Trophoblast cell (in vitro differentiated cells and primary cell): ENCODE data around the gene ZNF319.

Experiments used
- DNase-seq, 2 donors: peaks; one replicate each; pipeline ENCODE4 v3.0.0-alpha.2; 2016
- H2AFZ ChIP-seq: 2 replicates; pipeline ENCODE4 v1.6.1; 2013; ENCODE audit warnings: low read length, moderate library complexity, mild to moderate bottlenecking; ENCODE audit not compliant: insufficient read depth, poor library complexity
- H2AK5ac ChIP-seq: 2 replicates; pipeline ENCODE4 v1.6.1; 2013; ENCODE audit warnings: mild to moderate bottlenecking, low read length
- H2BK120ac ChIP-seq: 2 replicates; pipeline ENCODE4 v1.6.1; 2013; ENCODE audit warnings: low read length, mild to moderate bottlenecking, moderate library complexity; ENCODE audit not compliant: insufficient read depth, poor library complexity
- H2BK12ac ChIP-seq: 2 replicates; pipeline ENCODE4 v1.6.1; 2013; ENCODE audit warnings: mild to moderate bottlenecking, low read length, moderate library complexity
- H2BK5ac ChIP-seq: 2 replicates; pipeline ENCODE4 v1.6.1; 2013; ENCODE audit warnings: low read length, low read depth, moderate library complexity, mild to moderate bottlenecking; ENCODE audit not compliant: poor library complexity
- H3K14ac ChIP-seq: 2 replicates; pipeline ENCODE4 v1.6.1; 2013; ENCODE audit warnings: mild to moderate bottlenecking, low read length
- H3K18ac ChIP-seq: 2 replicates; pipeline ENCODE4 v1.6.1; 2013; ENCODE audit warnings: mild to moderate bottlenecking, low read length
- H3K23ac ChIP-seq: 2 replicates; pipeline ENCODE4 v1.6.1; 2013; ENCODE audit warnings: low read length
- H3K27ac ChIP-seq: 2 replicates; pipeline ENCODE4 v1.5.1; 2013; ENCODE audit warnings: low read depth, mild to moderate bottlenecking, inconsistent platforms, low read length, moderate library complexity
- H3K27me3 ChIP-seq: 2 replicates; pipeline ENCODE4 v1.6.1; 2013; ENCODE audit warnings: inconsistent platforms, mild to moderate bottlenecking, low read length, moderate library complexity; ENCODE audit not compliant: insufficient read depth
- H3K36me3 ChIP-seq, 2 experiments: 1 replicate in 1 of 2; 2 replicates in 1 of 2; pipeline ENCODE4 v1.6.1; 2013; ENCODE audit warnings: low read length in 2 of 2, mild to moderate bottlenecking in 2 of 2, moderate library complexity in 1 of 2; ENCODE audit not compliant: insufficient read depth in 2 of 2, control insufficient read depth in 1 of 2
- H3K4ac ChIP-seq: 2 replicates; pipeline ENCODE4 v1.6.1; 2013; ENCODE audit warnings: low read depth, mild to moderate bottlenecking, low read length, moderate library complexity
- H3K4me1 ChIP-seq, 2 experiments: 1 replicate in 1 of 2; 2 replicates in 1 of 2; pipeline ENCODE4 v1.6.1; 2013; ENCODE audit warnings: low read length in 2 of 2, mild to moderate bottlenecking in 2 of 2, moderate library complexity in 1 of 2; ENCODE audit not compliant: insufficient read depth in 2 of 2, control insufficient read depth in 1 of 2
- H3K4me2 ChIP-seq: 2 replicates; pipeline ENCODE4 v1.6.1; 2013; ENCODE audit warnings: inconsistent platforms, mild to moderate bottlenecking, low read length, moderate library complexity
- H3K4me3 ChIP-seq: 2 replicates; pipeline ENCODE4 v1.5.1; 2013; ENCODE audit warnings: mild to moderate bottlenecking, low read depth, low read length, inconsistent platforms
- H3K79me1 ChIP-seq: one replicate; pipeline ENCODE4 v1.6.1; 2013; ENCODE audit warnings: low read length
- H3K79me2 ChIP-seq: 2 replicates; pipeline ENCODE4 v1.6.1; 2013; ENCODE audit warnings: low read length, mild to moderate bottlenecking; ENCODE audit not compliant: control insufficient read depth, insufficient read depth, poor library complexity
- H3K9ac ChIP-seq: 2 replicates; pipeline ENCODE4 v1.6.1; 2013; ENCODE audit warnings: mild to moderate bottlenecking, low read length
- H3K9me3 ChIP-seq: 2 replicates; pipeline ENCODE4 v1.6.1; 2013; ENCODE audit warnings: low read depth, mild to moderate bottlenecking, control low read depth, inconsistent platforms, low read length; ENCODE audit not compliant: insufficient read depth
- H4K12ac ChIP-seq: 2 replicates; pipeline ENCODE4 v1.6.1; 2013; ENCODE audit warnings: low read depth, mild to moderate bottlenecking, low read length, moderate library complexity
- H4K8ac ChIP-seq: 2 replicates; pipeline ENCODE4 v1.6.1; 2013; ENCODE audit warnings: low read depth, mild to moderate bottlenecking, low read length, moderate library complexity
- H4K91ac ChIP-seq: one replicate; pipeline ENCODE4 v1.6.1; 2013; ENCODE audit warnings: low read depth, mild to moderate bottlenecking, low read length, moderate library complexity
- WGBS: extraction: QIAGEN DNeasy Blood & Tissue Kit; methylation state at CpG from one replicate; pipeline ENCODE4 v1.1.7; 2013; ENCODE audit warnings: missing lambda C conversion rate; ENCODE audit not compliant: insufficient read length, insufficient coverage; ENCODE audit errors: extremely low coverage; 5-methylcytosine and 5-hydroxymethylcytosine counted together

ZNF319 gene

DNA sequence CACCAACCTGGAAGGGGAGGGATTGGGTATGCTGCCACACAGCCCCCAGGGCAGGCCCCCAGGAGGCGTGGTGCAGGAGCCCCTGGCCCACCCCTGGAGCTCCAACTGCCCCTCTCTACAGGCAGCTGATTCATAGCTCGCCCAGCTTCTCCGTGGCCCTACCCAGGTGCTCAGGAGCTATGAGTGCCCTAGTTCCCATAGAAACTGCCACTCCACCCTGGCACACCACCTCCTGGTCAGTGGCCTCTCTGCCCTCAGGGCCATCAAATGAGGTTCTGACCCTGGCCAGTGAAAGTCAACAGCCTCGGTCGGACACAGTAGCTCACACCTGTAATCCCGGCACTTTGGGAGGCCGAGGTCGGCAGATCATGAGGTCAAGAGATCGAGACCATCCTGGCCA is 47.6 kb downstream of the ZNF319 start:
- no peaks in the 10 kb centered on the region for H3K79me2 ChIP-seq
- WGBS: no CpG with 5 or more reads among the region's 9 CpGs

DNA sequence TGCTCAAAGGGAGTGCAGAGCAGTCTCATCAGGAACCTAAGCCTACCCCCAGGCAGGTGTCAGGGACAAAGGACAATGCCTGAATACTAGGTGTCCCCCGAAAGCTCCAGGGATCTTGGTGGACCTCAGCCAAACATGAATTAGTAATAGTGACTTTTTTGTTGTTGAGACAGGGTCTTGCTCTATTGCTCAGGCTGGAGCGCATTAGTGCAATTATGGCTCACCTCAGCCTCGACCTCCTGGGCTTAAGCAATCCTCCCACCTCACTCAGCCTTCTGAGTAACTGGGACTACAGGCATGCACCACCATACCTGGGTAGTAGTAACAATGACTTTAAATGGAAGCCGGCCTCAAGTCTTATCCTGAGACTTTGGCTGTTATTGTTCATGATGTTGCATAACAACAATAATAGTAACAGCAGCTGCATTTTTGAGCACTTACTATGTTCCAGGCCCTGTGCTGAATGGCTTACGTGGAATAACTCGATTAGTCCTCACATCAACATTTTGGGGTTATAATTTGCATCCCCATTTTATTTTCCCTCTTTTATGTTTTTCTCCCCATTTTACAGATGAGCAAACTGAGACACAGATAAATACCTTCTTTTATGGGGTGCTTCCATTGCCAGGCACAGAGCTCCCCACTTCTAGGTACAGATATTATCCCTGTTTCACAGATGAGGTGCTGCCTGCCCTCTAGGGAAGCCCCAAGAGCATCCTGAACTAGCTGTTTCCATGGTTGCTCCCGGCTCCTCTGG is 49.1 kb downstream of the ZNF319 start:
- H3K27me3 ChIP-seq: no peaks in the 10 kb centered on the region
- H3K18ac ChIP-seq: no peak overlapping the region
- DNase-seq: peak; percentile 54 to 59
- H3K23ac ChIP-seq: no peak overlapping the region
- H2BK5ac ChIP-seq: no peak overlapping the region
- H3K36me3 ChIP-seq: no peaks in the 10 kb centered on the region
- no CpG with 5 or more reads among the region's 7 CpGs for WGBS
- no peaks in the 10 kb centered on the region for H3K79me2 ChIP-seq
- H2BK12ac ChIP-seq: no peak overlapping the region
- no peak overlapping the region for H3K9ac ChIP-seq
- no peak overlapping the region for H2AFZ ChIP-seq
- H3K4me1 ChIP-seq: no peaks in the 10 kb centered on the region
- no peak overlapping the region for H3K4ac ChIP-seq
- H3K27ac ChIP-seq: no peak overlapping the region
- no peak overlapping the region for H4K91ac ChIP-seq
- H2BK120ac ChIP-seq: no peak overlapping the region
- no peak overlapping the region for H2AK5ac ChIP-seq
- H3K4me3 ChIP-seq: no peak overlapping the region
- no peaks in the 10 kb centered on the region for H3K79me1 ChIP-seq
- no peak overlapping the region for H3K4me2 ChIP-seq
- H3K9me3 ChIP-seq: no peaks in the 10 kb centered on the region
- H4K12ac ChIP-seq: no peak overlapping the region
- H3K14ac ChIP-seq: no peak overlapping the region
- no peak overlapping the region for H4K8ac ChIP-seq

More for the DNA sequence above, 47.6 kb downstream of the ZNF319 start:
- H3K27ac ChIP-seq: no peak overlapping the region
- H3K4me1 ChIP-seq: peaks cover 2 to 4% of the 10 kb centered on the region in 2 experiments
- H3K14ac ChIP-seq: no peak overlapping the region
- no peak overlapping the region for H3K23ac ChIP-seq
- H3K4me2 ChIP-seq: no peak overlapping the region
- no peak overlapping the region for H4K12ac ChIP-seq
- no peak overlapping the region for H2BK5ac ChIP-seq
- no peak overlapping the region for H3K4ac ChIP-seq
- H3K79me1 ChIP-seq: peaks cover under 1% of the 10 kb centered on the region
- H3K9ac ChIP-seq: no peak overlapping the region
- no peak overlapping the region for H2BK12ac ChIP-seq
- H2AFZ ChIP-seq: no peak overlapping the region
- no peak overlapping the region for H2AK5ac ChIP-seq
- no peak overlapping the region for H3K4me3 ChIP-seq
- H3K9me3 ChIP-seq: no peaks in the 10 kb centered on the region
- DNase-seq: no peak
- no peak overlapping the region for H4K91ac ChIP-seq
- H3K27me3 ChIP-seq: no peaks in the 10 kb centered on the region
- H4K8ac ChIP-seq: no peak overlapping the region
- H3K36me3 ChIP-seq: no peaks in the 10 kb centered on the region
- H3K18ac ChIP-seq: no peak overlapping the region
- H2BK120ac ChIP-seq: no peak overlapping the region

DNA sequence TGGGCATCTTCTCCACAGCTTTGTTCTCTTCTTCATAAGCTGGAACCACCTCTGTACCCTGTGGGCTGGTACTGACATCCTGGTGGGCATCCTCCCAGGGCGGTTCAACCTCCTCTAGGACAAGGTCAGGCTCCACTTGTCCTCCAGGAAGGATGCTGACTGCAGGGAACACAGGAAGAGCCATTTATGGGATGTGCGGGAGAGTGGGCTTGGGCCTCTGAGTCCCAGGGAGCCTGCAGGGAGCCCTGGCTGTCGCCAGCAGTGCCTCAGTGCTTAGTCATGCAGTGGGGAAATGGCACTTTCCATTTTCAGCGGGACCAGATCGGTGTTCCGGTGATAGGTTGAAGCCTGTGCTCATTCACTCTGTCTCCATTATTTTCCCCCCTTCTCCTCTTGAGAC is 50.1 kb downstream of the ZNF319 start:
- no CpG with 5 or more reads among the region's 6 CpGs for WGBS
- Histone ChIP-seq H4K8ac (no peak overlapping the region), H3K4ac (no peak overlapping the region)

DNA sequence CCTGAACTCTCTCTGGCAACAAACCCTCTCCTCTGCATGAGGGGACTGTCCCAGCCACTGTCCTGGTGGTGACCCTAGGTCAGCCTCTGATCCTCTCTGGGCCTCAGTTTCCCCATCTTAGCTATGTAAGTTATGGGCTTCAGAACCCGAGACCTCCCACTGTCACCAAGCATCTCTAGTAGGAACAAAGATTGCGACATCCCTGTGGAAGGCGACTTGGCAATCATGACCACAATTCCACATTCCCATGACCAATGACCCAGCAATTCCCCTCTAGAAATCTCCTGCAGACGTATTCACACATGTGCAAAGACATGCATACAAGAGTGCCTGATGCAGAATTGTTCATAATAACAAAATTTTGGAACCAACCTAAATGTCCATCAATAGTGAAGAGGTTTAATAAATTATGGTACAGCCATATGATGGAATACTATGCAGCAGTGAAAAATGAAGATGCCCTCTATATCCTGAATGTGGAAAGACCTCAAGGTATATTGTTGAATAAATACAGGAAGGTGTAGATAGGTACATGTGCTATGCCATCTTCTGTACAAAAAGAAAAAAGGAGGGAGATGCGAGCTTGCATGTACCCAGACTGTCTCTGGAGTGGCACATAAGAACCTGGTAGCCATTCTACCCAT is 50.8 kb downstream of the ZNF319 start:
- no peak overlapping the region for H3K4me2 ChIP-seq
- WGBS: no CpG with 5 or more reads among the region's 5 CpGs
- no peaks in the 10 kb centered on the region for H3K79me1 ChIP-seq
- H3K4ac ChIP-seq: no peak overlapping the region
- H2BK120ac ChIP-seq: no peak overlapping the region
- peak; percentile 60 to 85 for DNase-seq
- H4K8ac ChIP-seq: no peak overlapping the region
- H3K36me3 ChIP-seq: no peaks in the 10 kb centered on the region
- H3K14ac ChIP-seq: no peak overlapping the region
- H3K23ac ChIP-seq: no peak overlapping the region
- H3K27ac ChIP-seq: no peak overlapping the region
- no peak overlapping the region for H3K18ac ChIP-seq
- no peak overlapping the region for H3K4me3 ChIP-seq
- H4K91ac ChIP-seq: no peak overlapping the region
- H3K9ac ChIP-seq: no peak overlapping the region
- no peak overlapping the region for H2AFZ ChIP-seq
- H2BK12ac ChIP-seq: no peak overlapping the region
- H3K4me1 ChIP-seq: no peaks in the 10 kb centered on the region
- H3K27me3 ChIP-seq: no peaks in the 10 kb centered on the region
- H2AK5ac ChIP-seq: no peak overlapping the region
- H2BK5ac ChIP-seq: no peak overlapping the region
- H4K12ac ChIP-seq: no peak overlapping the region
- H3K79me2 ChIP-seq: no peaks in the 10 kb centered on the region
- no peaks in the 10 kb centered on the region for H3K9me3 ChIP-seq

More for the DNA sequence above, 50.1 kb downstream of the ZNF319 start:
- Histone ChIP-seq H3K27me3 (no peaks in the 10 kb centered on the region), H3K79me2 (no peaks in the 10 kb centered on the region), H3K18ac (no peak overlapping the region), H4K12ac (no peak overlapping the region), H2AFZ (no peak overlapping the region), H3K4me3 (no peak overlapping the region), H3K9me3 (no peaks in the 10 kb centered on the region), H4K91ac (no peak overlapping the region), H3K4me1 (no peaks in the 10 kb centered on the region), H2BK120ac (no peak overlapping the region), H2BK5ac (no peak overlapping the region), H3K9ac (no peak overlapping the region), H3K27ac (no peak overlapping the region), H3K36me3 (no peaks in the 10 kb centered on the region), H3K4me2 (no peak overlapping the region), H3K23ac (no peak overlapping the region), H3K79me1 (no peaks in the 10 kb centered on the region), H2AK5ac (no peak overlapping the region), H2BK12ac (no peak overlapping the region), H3K14ac (no peak overlapping the region)
- peak; percentile 13 to 45 for DNase-seq
